Endothelial cell of umbilical vein (primary cell): ENCODE data around the gene TCN1. TPM values are rescaled to one million over a fixed set of nuclear protein-coding genes. Genes with fewer than 3 reads are reported as not detected.

Source experiments
- BruUV-seq: library from RNA; stranded (reverse); fragments of 400-500 nt; replicated peaks from 2 replicates; lab custom pipeline; 2021; lab: Mats Ljungman, UMichigan
- CTCF ChIA-PET: fragments of 300-600, 350-600 bp; sonication (Branson Sonifier 250); formaldehyde crosslinking; loops from one replicate; lab custom pipeline; 2021; ENCODE audit warnings: antibody characterized with exemption, inconsistent platforms; lab: Charles Lee
- POLR2A ChIA-PET: fragments of 300-600, 350-600 bp; sonication (Branson Sonifier 250); formaldehyde crosslinking; loops from one replicate; lab custom pipeline; 2021; ENCODE audit warnings: antibody characterized with exemption, inconsistent platforms; lab: Charles Lee
- DNase-seq: peaks from one replicate; pipeline ENCODE4 v3.0.0-alpha.2; 2011; ENCODE audit warnings: low read depth, low spot score
- FAIRE-seq: peaks from 2 replicates; lab custom pipeline; 2011; peaks lifted over from hg19 to GRCh38; lab: Jason Lieb, UNC
- H2AFZ ChIP-seq: 2 replicates; pipeline ENCODE4 v1.6.0; 2012; ENCODE audit warnings: low read depth, low read length, control low read depth, inconsistent platforms
- H3K27ac ChIP-seq: 2 replicates; pipeline ENCODE4 v1.5.1; 2011; ENCODE audit warnings: low read depth, mild to moderate bottlenecking, control low read depth, low read length, moderate library complexity; ENCODE audit not compliant: insufficient read depth
- H3K27me3 ChIP-seq, 2 experiments: 2 replicates each; pipeline versions ENCODE4 v1.6.0 to v1.6.1; 2011; ENCODE audit warnings: low read length in 2 of 2, mixed read lengths in 1 of 2; ENCODE audit not compliant: control insufficient read depth in 2 of 2, insufficient read depth in 2 of 2
- H3K36me3 ChIP-seq, 2 experiments: 2 replicates in 1 of 2; 3 replicates in 1 of 2; pipeline ENCODE4 v1.5.1; 2011; ENCODE audit warnings: low read length in 2 of 2, mild to moderate bottlenecking in 1 of 2, moderate library complexity in 1 of 2; ENCODE audit not compliant: control insufficient read depth in 2 of 2, insufficient read depth in 2 of 2; ENCODE audit errors: extremely low read depth in 1 of 2
- H3K4me1 ChIP-seq: 3 replicates; pipeline ENCODE4 v1.5.1; 2011; ENCODE audit warnings: mild to moderate bottlenecking, low read length; ENCODE audit not compliant: control insufficient read depth, insufficient read depth; ENCODE audit errors: extremely low read depth
- H3K4me2 ChIP-seq: 2 replicates; pipeline ENCODE4 v1.6.1; 2011; ENCODE audit warnings: low read length, control low read depth, mixed read lengths; ENCODE audit not compliant: insufficient read depth
- H3K4me3 ChIP-seq, 3 experiments: fragments of 200-600 bp in 1 of 3; sonication (generic), shearing (Covaris generic) in 1 of 3; replicated peaks in 1 of 3; 2 replicates each; pipeline ENCODE4 v1.5.1; 2011 to 2016; ENCODE audit warnings: control low read depth in 3 of 3, low read length in 3 of 3, mild to moderate bottlenecking in 2 of 3, inconsistent platforms in 1 of 3, low read depth in 1 of 3, moderate library complexity in 1 of 3; ENCODE audit not compliant: insufficient read depth in 1 of 3
- H3K79me2 ChIP-seq: 2 replicates; pipeline ENCODE4 v1.6.0; 2012; ENCODE audit warnings: low read length, inconsistent platforms; ENCODE audit not compliant: control insufficient read depth, insufficient read depth
- H3K9ac ChIP-seq: replicated peaks from 2 replicates; pipeline ENCODE3; 2011; ENCODE audit warnings: low read length, control low read depth; ENCODE audit not compliant: insufficient read depth; ENCODE audit errors: extremely low read depth
- H3K9me1 ChIP-seq: replicated peaks from 3 replicates; pipeline ENCODE4 v1.6.0; 2011; ENCODE audit warnings: mild to moderate bottlenecking, low read length; ENCODE audit not compliant: control insufficient read depth, insufficient read depth; ENCODE audit errors: extremely low read depth
- H3K9me3 ChIP-seq: replicated peaks from 2 replicates; pipeline ENCODE4 v1.5.1; 2012; ENCODE audit warnings: low read length, inconsistent platforms; ENCODE audit not compliant: control insufficient read depth, insufficient read depth
- H4K20me1 ChIP-seq: replicated peaks from 2 replicates; pipeline ENCODE3; 2011; ENCODE audit warnings: mild to moderate bottlenecking, low read length; ENCODE audit not compliant: control insufficient read depth, insufficient read depth; ENCODE audit errors: extremely low read depth
- CTCF ChIP-seq, 2 donors: IDR thresholded peaks; 1 replicate in 1 of 2; 2 replicates in 1 of 2; pipeline ENCODE4 v1.5.1; 2011; ENCODE audit warnings: low read length in 2 of 2, mild to moderate bottlenecking in 2 of 2, moderate library complexity in 2 of 2, control low read depth in 1 of 2, inconsistent platforms in 1 of 2, low read depth in 1 of 2; ENCODE audit not compliant: insufficient read depth in 1 of 2; ENCODE audit errors: extremely low read depth in 1 of 2
- EZH2 ChIP-seq: IDR thresholded peaks from 2 replicates; pipeline ENCODE4 v1.6.1; 2012; ENCODE audit warnings: borderline replicate concordance, low read depth, mild to moderate bottlenecking, moderate library complexity, low read length, inconsistent platforms; ENCODE audit not compliant: severe bottlenecking
- FOS ChIP-seq: IDR thresholded peaks from 2 replicates; pipeline ENCODE4 v1.6.1; 2011; ENCODE audit warnings: mild to moderate bottlenecking, low read length, moderate library complexity, borderline replicate concordance; ENCODE audit not compliant: insufficient read depth
- GATA2 ChIP-seq: IDR thresholded peaks from 2 replicates; pipeline ENCODE4 v1.7.0; 2011; ENCODE audit warnings: low read depth, mild to moderate bottlenecking, moderate library complexity, mixed read lengths, low read length; ENCODE audit not compliant: insufficient read length, insufficient read depth
- JUN ChIP-seq: IDR thresholded peaks from 2 replicates; pipeline ENCODE4 v1.6.1; 2011; ENCODE audit warnings: borderline replicate concordance, low read depth; ENCODE audit not compliant: insufficient read length, insufficient read depth
- MAX ChIP-seq: IDR thresholded peaks from 2 replicates; pipeline ENCODE4 v1.6.1; 2011; ENCODE audit not compliant: insufficient read depth, insufficient read length
- MYC ChIP-seq: IDR thresholded peaks from one replicate; pipeline ENCODE4 v1.6.1; 2011; ENCODE audit warnings: mild to moderate bottlenecking, low read depth, low read length
- POLR2A ChIP-seq: IDR thresholded peaks from 2 replicates; pipeline ENCODE4 v1.6.1; 2012; ENCODE audit warnings: low read depth, mild to moderate bottlenecking, control low read depth, low read length
- POLR2AphosphoS5 ChIP-seq: IDR thresholded peaks from 2 replicates; pipeline ENCODE4 v1.6.1; 2012; ENCODE audit warnings: low read depth, mild to moderate bottlenecking, control low read depth, low read length, moderate library complexity; ENCODE audit not compliant: insufficient read depth
- dilution Hi-C: fragments of 300-500 bp; cut with MboI; formaldehyde crosslinking; loops from one replicate; pipeline ENCODE4 v1.15.0; 2019; ENCODE audit warnings: low sequenced_read_pairs; ENCODE audit not compliant: extremely low pct_ligation_motif_present
- intact Hi-C: fragments of 100-400 bp; cut with micrococcal nuclease; formaldehyde crosslinking; loops from one replicate; pipeline ENCODE4 v1.10.0; 2022
- polyA plus RNA-seq, 4 experiments: library from polyadenylated mRNA; depleted of rRNA in 3 of 4; stranded (reverse) in 3 of 4; unstranded in 1 of 4; fragments of >200 nt; gene quantifications; 2 replicates each; pipeline versions ENCODE4 v1.2.1 to v1.2.3, GENCODE V29; 2011 to 2012; ENCODE audit warnings: missing spikeins in 1 of 4
- total RNA-seq: library from RNA; stranded (reverse); gene quantifications from 2 replicates; pipeline ENCODE4 v1.2.3, GENCODE V29; 2021

TCN1 gene
- total and polyA plus RNA-seq, 2 donors (not counting 3 experiments of a cell fraction or from before 2014, with no cell fraction given): not detected

GRCh38 chr11:59900366-59901126, 34.3 kb upstream of the TCN1 start:
- no peaks in the 10 kb centered on the region for H3K79me2 ChIP-seq
- intact Hi-C loops (loop anchor here (1.0 to 5.0 kb wide), 6 partner anchors 19 to 260 kb away; partner anchors contain the start of gene STX3), dilution Hi-C loops (no loop called here)
- H3K9me3 ChIP-seq: no peaks in the 10 kb centered on the region
- TF ChIP-seq JUN (no peak), CTCF (IDR thresholded peaks at IDR 0.05; ENCODE audit: extremely low read depth in 1 of 2, insufficient read depth in 1 of 2, low read depth in 1 of 2, low read length in 2 of 2) (no peak), POLR2AphosphoS5 (no peak), MYC (no peak), POLR2A (no peak), GATA2 (no peak), EZH2 (no peak), MAX (no peak), FOS (no peak)
- BruUV-seq: no TSS peak
- peak overlapping the region; percentile 81 for H3K4me2 ChIP-seq
- H3K9ac ChIP-seq: peak overlapping the region; percentile 53
- H3K4me3 ChIP-seq: no peak overlapping the region
- ChIA-PET POLR2A (no interaction called here), CTCF (interaction anchor here (1.4 to 3.1 kb wide), 4 partner anchors 9 to 78 kb away, joined by 4 to 19 read pairs (median 5); no protein-coding TSS in a partner anchor)
- FAIRE-seq (no peak), DNase-seq (peak; percentile 19)
- peak overlapping the region; percentile 95 for H3K27ac ChIP-seq
- H3K36me3 ChIP-seq: no peaks in the 10 kb centered on the region
- no peaks in the 10 kb centered on the region for H4K20me1 ChIP-seq
- peaks cover 15% of the 10 kb centered on the region for H3K4me1 ChIP-seq
- no peak overlapping the region for H2AFZ ChIP-seq
- H3K27me3 ChIP-seq: no peaks in the 10 kb centered on the region
- no peaks in the 10 kb centered on the region for H3K9me1 ChIP-seq
